ENCODE results near the gene TBC1D17. TPM values are rescaled to one million over a fixed set of nuclear protein-coding genes. Genes with fewer than 3 reads are reported as not detected.

Gene TBC1D17
- polyA plus RNA-seq, 3 donors from 2014 or later, result 7.1 to 18.4 (median 7.3) TPM

GRCh38 chr19:49889687-49890348 is 12.3 kb downstream of the TBC1D17 start:
- H3K36me3 Mint-ChIP-seq, result peaks cover 0 to 5% (median 5%) of the 10 kb centered on the region in 3 donors
- peaks cover 0 to 13% of the 10 kb centered on the region in 2 donors for H3K4me1 Mint-ChIP-seq
- H3K27ac Mint-ChIP-seq, result peak overlapping the region in 1 of 6 donors; percentile 35
- H3K27me3 Mint-ChIP-seq (ENCODE audit: low read depth in 3 of 3), result peaks cover 0 to 7% (median 0%) of the 10 kb centered on the region in 3 donors
- DNase-seq, result peak; percentile 71 to 75 (median 74)
- peaks cover 0 to 3% (median 0%) of the 10 kb centered on the region in 6 donors for H3K9me3 Mint-ChIP-seq
- peak overlapping the region; percentile 70 to 83 (median 77) for H3K4me3 Mint-ChIP-seq

- H3K9me3 Mint-ChIP-seq, result peaks cover 0 to 3% (median 0%) of the 10 kb centered on the region in 6 donors
- H3K4me3 Mint-ChIP-seq, result peak overlapping the region; percentile 70 to 83 (median 77)
- peaks cover 0 to 15% of the 10 kb centered on the region in 2 donors for H3K4me1 Mint-ChIP-seq
- DNase-seq, result peak in 1 of 3 donors; percentile 30
- peak overlapping the region in 1 of 6 donors; percentile 35 for H3K27ac Mint-ChIP-seq
- H3K27me3 Mint-ChIP-seq (ENCODE audit: low read depth in 3 of 3), result peaks cover 0 to 5% (median 0%) of the 10 kb centered on the region in 3 donors
- peaks cover 0 to 3% (median 0%) of the 10 kb centered on the region in 3 donors for H3K36me3 Mint-ChIP-seq
Observed at GRCh38 chr19:49890349-49891311, 13.1 kb downstream of the TBC1D17 start.

DNA sequence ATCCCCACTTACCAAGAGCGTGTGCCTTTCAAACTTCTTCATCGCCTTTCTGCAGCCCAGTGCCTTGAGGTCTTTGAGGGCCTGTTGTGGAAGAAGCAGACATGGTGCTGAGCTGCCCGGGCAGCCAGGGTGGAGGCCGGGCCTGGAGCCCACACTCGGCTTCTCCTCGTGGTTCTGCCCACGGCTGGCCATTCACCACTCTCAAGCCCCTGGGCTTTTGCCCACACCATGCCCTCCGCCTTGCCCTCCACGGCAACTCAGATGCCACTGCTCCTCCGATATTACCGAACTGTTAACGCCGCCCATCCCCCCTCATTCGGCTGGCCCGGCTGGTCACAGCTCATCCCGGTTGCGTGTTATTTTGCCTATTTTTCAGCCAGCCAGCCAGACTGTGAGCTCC is 13.9 kb downstream of the TBC1D17 start:
- Mint-ChIP-seq H3K27ac (no peak overlapping the region), H3K36me3 (peaks cover 0 to 3% (median 0%) of the 10 kb centered on the region in 3 donors), H3K4me1 (peaks cover 1 to 16% of the 10 kb centered on the region in 2 donors), H3K9me3 (peaks cover 0 to 3% (median 0%) of the 10 kb centered on the region in 6 donors), H3K4me3 (no peak overlapping the region), H3K27me3 (ENCODE audit: low read depth in 3 of 3) (peaks cover 0 to 5% (median 0%) of the 10 kb centered on the region in 3 donors)
- no peak for DNase-seq

GRCh38 chr19:49892716-49893115 is 15.2 kb downstream of the TBC1D17 start:
- H3K36me3 Mint-ChIP-seq, result peaks cover 0 to 3% (median 0%) of the 10 kb centered on the region in 3 donors
- peaks cover 0 to 17% (median 1%) of the 10 kb centered on the region in 3 donors for H3K27me3 Mint-ChIP-seq (ENCODE audit: low read depth in 3 of 3)
- peak overlapping the region in 1 of 5 donors; percentile 54 for H3K4me3 Mint-ChIP-seq
- H3K27ac Mint-ChIP-seq, result peak overlapping the region in 5 of 6 donors; percentile 14 to 61 (median 41)
- DNase-seq, result no peak
- H3K4me1 Mint-ChIP-seq, result peaks cover 14 to 30% of the 10 kb centered on the region in 2 donors
- peaks cover 0 to 3% (median 0%) of the 10 kb centered on the region in 6 donors for H3K9me3 Mint-ChIP-seq

DNA sequence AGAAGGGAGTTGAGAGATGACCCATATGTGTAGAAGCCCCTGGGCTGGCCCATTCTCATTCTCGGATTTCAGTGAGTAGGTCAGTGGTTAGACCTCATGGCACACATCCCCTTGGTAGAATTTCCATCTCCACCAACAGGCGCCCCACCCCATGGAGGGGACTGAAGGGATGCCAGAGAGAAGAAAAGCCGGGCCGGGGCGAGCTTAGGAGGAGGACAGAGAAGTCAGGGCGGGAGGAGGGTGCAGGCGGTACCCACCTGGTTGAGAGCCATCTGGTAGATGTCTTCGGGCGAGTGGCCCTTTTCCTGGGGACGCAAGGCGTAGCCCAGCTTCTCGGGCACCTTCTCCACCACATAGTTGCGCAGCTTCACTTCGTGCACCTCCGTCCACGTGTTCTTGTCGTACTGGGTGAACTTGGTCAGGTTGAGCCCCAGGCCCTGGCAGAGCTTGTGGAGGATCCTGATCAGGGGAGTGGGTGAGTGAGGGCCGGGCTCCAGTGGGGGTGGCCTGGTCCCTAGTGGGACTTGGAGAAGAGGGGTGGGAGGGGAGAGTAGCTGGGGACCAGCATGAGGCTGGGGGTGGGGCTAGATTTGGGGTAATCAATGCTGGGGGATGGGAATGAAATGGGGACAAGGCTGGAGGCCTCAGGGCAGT is 16.6 kb downstream of the TBC1D17 start:
- H3K36me3 Mint-ChIP-seq, result peaks cover 0 to 3% (median 0%) of the 10 kb centered on the region in 3 donors
- H3K4me1 Mint-ChIP-seq, result peaks cover 18 to 32% of the 10 kb centered on the region in 2 donors
- H3K4me3 Mint-ChIP-seq, result no peak overlapping the region

DNA sequence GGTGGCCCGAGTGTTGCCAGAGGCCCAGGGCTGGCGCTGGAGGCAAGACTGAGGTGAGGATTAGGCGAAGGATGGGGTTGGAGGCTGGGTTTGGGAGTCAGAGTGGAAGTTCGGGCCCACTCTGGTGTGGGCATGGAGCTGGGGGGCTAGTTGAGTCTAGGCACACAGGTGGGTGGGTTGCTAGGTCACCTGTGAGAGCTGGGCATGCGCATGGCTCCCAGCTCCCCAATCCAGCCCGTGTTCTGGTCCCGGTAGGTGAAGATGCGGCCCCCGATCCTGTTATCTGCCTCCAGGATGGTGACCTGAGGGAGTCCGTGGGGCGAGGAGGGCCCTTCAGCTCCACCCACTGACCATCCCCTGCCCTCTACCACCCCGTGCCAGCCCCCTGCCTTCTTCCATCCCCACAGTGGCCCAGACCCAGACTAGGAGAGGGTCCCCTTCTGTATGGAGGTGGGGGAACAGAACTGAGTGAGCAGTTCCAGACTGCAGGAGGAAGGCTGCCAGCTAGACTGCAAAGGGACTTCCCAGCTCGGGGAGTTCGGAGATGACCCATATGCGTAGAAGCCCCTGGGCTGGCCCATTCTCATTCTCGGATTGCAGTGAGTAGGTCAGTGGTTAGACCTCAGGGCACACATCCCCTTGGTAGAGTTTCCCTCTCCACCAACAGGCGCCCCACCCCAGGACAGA is 17.5 kb downstream of the TBC1D17 start:
- no peak overlapping the region for H3K4me3 Mint-ChIP-seq
- H3K27ac Mint-ChIP-seq, result peak overlapping the region in 1 of 6 donors; percentile 66
- DNase-seq, result no peak
- peaks cover 3 to 18% (median 3%) of the 10 kb centered on the region in 3 donors for H3K27me3 Mint-ChIP-seq (ENCODE audit: low read depth in 3 of 3)
- H3K36me3 Mint-ChIP-seq, result peaks cover 0 to 3% (median 0%) of the 10 kb centered on the region in 3 donors
- H3K4me1 Mint-ChIP-seq, result peaks cover 18 to 28% of the 10 kb centered on the region in 2 donors
- H3K9me3 Mint-ChIP-seq, result peaks cover 0 to 3% (median 0%) of the 10 kb centered on the region in 6 donors

More for the DNA sequence above, 16.6 kb downstream of the TBC1D17 start:
- Mint-ChIP-seq H3K27ac (peak overlapping the region in 1 of 6 donors; percentile 17), H3K27me3 (ENCODE audit: low read depth in 3 of 3) (peaks cover 0 to 18% (median 3%) of the 10 kb centered on the region in 3 donors), H3K9me3 (peaks cover 0 to 3% (median 0%) of the 10 kb centered on the region in 6 donors)
- DNase-seq, result no peak

- peaks cover 18 to 25% of the 10 kb centered on the region in 2 donors for H3K4me1 Mint-ChIP-seq
- H3K27me3 Mint-ChIP-seq (ENCODE audit: low read depth in 3 of 3), result peaks cover 3 to 18% (median 3%) of the 10 kb centered on the region in 3 donors
- peaks cover 0 to 3% (median 0%) of the 10 kb centered on the region in 3 donors for H3K36me3 Mint-ChIP-seq
- peak overlapping the region in 1 of 5 donors; percentile 8 for H3K4me3 Mint-ChIP-seq
- peaks cover 0 to 1% (median 0%) of the 10 kb centered on the region in 6 donors for H3K9me3 Mint-ChIP-seq
- DNase-seq, result no peak
- peak overlapping the region in 4 of 6 donors; percentile 85 to 96 (median 90) for H3K27ac Mint-ChIP-seq
Observed at GRCh38 chr19:49895566-49896297, 18.2 kb downstream of the TBC1D17 start.

- peak within 1 kb of the TSS; percentile 85 to 96 (median 90) for H3K27ac Mint-ChIP-seq
- H3K4me1 Mint-ChIP-seq, result peaks cover 18 to 23% of the 10 kb centered on the region in 2 donors
- H3K27me3 Mint-ChIP-seq (ENCODE audit: low read depth in 3 of 3), result peaks cover 3 to 14% (median 3%) of the 10 kb centered on the region in 3 donors
- H3K9me3 Mint-ChIP-seq, result peaks cover 0 to 1% (median 0%) of the 10 kb centered on the region in 6 donors
- peak; percentile 55 to 63 (median 57) for DNase-seq
- peaks cover 0 to 3% (median 0%) of the 10 kb centered on the region in 3 donors for H3K36me3 Mint-ChIP-seq
- H3K4me3 Mint-ChIP-seq, result peak within 1 kb of the TSS; percentile 62 to 89 (median 74)
Observed at GRCh38 chr19:49896863-49897621, 19.5 kb downstream of the TBC1D17 start, which contains the start of gene IL4I1. TSS of gene IL4I1 (minus strand) at chr19:49896887. CDS start at chr19:49896160, 727 bp downstream.

DNA sequence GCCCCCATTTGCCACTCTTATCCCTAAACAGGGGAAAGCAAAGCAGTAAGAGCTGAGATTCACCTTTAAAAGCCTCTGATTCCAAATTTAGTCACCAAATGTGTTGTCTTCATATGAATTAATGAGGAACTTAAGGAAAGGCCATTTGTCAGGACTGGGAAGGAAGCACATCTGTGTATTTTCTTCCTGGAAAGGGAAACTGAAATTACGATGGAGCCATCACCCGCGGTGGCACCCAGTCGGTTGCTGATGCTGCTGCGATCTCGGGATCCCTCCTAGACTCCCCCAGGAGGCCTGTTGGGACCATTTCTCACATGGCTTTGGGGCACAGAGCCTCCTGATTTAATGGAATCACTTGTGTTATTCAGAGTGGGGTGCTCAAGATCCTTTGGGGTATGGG is 26.6 kb downstream of the TBC1D17 start:
- Mint-ChIP-seq H3K36me3 (peaks cover 0 to 4% (median 2%) of the 10 kb centered on the region in 3 donors), H3K4me3 (no peak overlapping the region), H3K4me1 (peaks cover 4 to 6% of the 10 kb centered on the region in 2 donors), H3K27ac (no peak overlapping the region), H3K27me3 (ENCODE audit: low read depth in 3 of 3) (peaks cover 0 to 3% (median 0%) of the 10 kb centered on the region in 3 donors), H3K9me3 (no peaks in the 10 kb centered on the region)
- DNase-seq, result no peak

DNA sequence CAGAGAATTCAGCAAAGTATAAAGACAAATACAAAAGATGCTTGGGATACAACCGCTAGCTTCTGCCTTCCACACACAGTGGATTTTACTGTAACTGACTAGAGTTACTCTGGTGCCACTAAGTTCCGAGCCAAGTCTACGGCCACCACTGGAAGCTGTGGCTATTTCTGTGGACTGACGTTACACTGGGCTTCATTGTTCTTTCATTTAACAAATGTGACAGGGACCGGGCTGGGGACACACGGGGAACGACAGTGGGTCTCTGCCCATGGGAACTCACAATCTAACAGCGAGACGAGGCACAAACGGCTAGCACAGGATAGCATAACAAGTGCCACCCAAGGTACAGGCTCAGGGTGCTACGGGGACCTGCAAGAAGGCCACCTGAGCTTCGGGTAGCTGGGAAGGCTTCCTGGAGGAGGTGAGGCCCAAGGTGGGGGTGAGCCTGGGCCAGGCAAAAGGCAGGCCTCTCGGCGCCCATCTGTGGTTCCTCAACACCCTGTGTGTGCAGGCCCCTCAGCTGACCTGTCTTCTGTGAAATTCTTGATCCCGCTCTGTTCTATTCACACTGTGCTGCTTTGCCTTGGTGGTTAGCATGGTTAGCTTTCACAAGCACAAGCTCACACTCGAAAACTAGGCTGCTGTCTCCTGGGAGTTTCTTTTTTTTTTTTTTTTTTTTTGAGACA is 29.5 kb downstream of the TBC1D17 start:
- Mint-ChIP-seq H3K36me3 (peaks cover 2 to 4% (median 4%) of the 10 kb centered on the region in 3 donors), H3K27ac (peak overlapping the region in 1 of 6 donors; percentile 45), H3K4me1 (peaks cover 11 to 16% of the 10 kb centered on the region in 2 donors), H3K9me3 (no peaks in the 10 kb centered on the region), H3K27me3 (ENCODE audit: low read depth in 3 of 3) (no peaks in the 10 kb centered on the region), H3K4me3 (no peak overlapping the region)
- DNase-seq, result no peak
